ENCODE data around the gene BMAL1. TPM values are rescaled to one million over a fixed set of nuclear protein-coding genes. Genes with fewer than 3 reads are reported as not detected.
A peak's percentile ranks its signal among the peaks of the same experiment; 100 is the strongest.

Gene BMAL1
- total RNA-seq, 1 experiment from 2014 or later: 12.9 TPM

GRCh38 chr11:13315517-13316432 lies 38.2 kb downstream of the BMAL1 start:
- no peak for DNase-seq (ENCODE audit: low read depth)

GRCh38 chr11:13316528-13316961 lies 39.0 kb downstream of the BMAL1 start:
- DNase-seq (ENCODE audit: low read depth): peak; percentile 73

- no peak for DNase-seq (ENCODE audit: low read depth)
Observed at GRCh38 chr11:13317293-13318080, 39.9 kb downstream of the BMAL1 start.

- no peak for DNase-seq (ENCODE audit: low read depth)
Observed at GRCh38 chr11:13318498-13319295, 41.1 kb downstream of the BMAL1 start.

- DNase-seq (ENCODE audit: low read depth): no peak
Observed at GRCh38 chr11:13320688-13321087, 43.1 kb downstream of the BMAL1 start.

GRCh38 chr11:13321431-13321830 lies 43.8 kb downstream of the BMAL1 start:
- no peak for DNase-seq (ENCODE audit: low read depth)

GRCh38 chr11:13324141-13324540 lies 46.6 kb downstream of the BMAL1 start:
- DNase-seq (ENCODE audit: low read depth): no peak

- DNase-seq (ENCODE audit: low read depth): no peak
Observed at GRCh38 chr11:13324709-13325108, 47.1 kb downstream of the BMAL1 start.

GRCh38 chr11:13327421-13327820 lies 49.8 kb downstream of the BMAL1 start:
- no peak for DNase-seq (ENCODE audit: low read depth)

- no peak for DNase-seq (ENCODE audit: low read depth)
Observed at GRCh38 chr11:13328286-13328685, 50.7 kb downstream of the BMAL1 start.

- DNase-seq (ENCODE audit: low read depth): peak; percentile 57
Observed at GRCh38 chr11:13329670-13330356, 52.2 kb downstream of the BMAL1 start.

- DNase-seq (ENCODE audit: low read depth): no peak
Observed at GRCh38 chr11:13332124-13332523, 54.5 kb downstream of the BMAL1 start.

GRCh38 chr11:13333456-13333957 lies 55.9 kb downstream of the BMAL1 start:
- peak; percentile 91 for DNase-seq (ENCODE audit: low read depth)

GRCh38 chr11:13334034-13334786 lies 56.6 kb downstream of the BMAL1 start:
- peak; percentile 47 for DNase-seq (ENCODE audit: low read depth)

- peak; percentile 69 for DNase-seq (ENCODE audit: low read depth)
Observed at GRCh38 chr11:13335319-13335718, 57.7 kb downstream of the BMAL1 start.

GRCh38 chr11:13336246-13336878 lies 58.8 kb downstream of the BMAL1 start:
- DNase-seq (ENCODE audit: low read depth): peak; percentile 38

GRCh38 chr11:13338019-13338426 lies 60.4 kb downstream of the BMAL1 start:
- DNase-seq (ENCODE audit: low read depth): no peak

GRCh38 chr11:13338427-13339069 lies 61.0 kb downstream of the BMAL1 start:
- DNase-seq (ENCODE audit: low read depth): peak; percentile 83
